Measurements from ENCODE around the gene CCDC187. TPM values are rescaled to one million over a fixed set of nuclear protein-coding genes. Genes with fewer than 3 reads are reported as not detected.

The CCDC187 gene
- total and polyA plus RNA-seq, 2 of the 13 experiments (the other 11 are each of a cell fraction or from before 2014, with no cell fraction given), result 0.03 to 0.13 TPM

DNA sequence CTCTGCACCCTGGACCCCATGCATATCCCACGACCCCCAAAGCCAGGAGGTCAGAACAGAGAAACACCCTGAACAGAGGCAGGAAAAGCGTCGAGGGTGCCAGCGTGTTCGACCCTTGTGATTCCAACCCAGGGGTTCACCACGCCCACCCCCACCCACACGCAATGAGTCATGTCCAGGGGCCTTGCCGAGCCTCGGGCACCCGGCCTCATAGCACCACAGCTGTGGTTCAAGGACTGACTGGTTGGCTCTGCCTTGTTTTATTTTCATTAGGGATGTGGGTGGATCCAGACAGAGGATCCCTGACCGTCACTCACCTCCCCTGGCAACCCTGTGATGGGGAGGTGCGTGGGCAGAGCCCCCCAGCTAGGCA lies 48.7 kb downstream of the CCDC187 start (continued):
- TF ChIP-seq, protein P1, sequence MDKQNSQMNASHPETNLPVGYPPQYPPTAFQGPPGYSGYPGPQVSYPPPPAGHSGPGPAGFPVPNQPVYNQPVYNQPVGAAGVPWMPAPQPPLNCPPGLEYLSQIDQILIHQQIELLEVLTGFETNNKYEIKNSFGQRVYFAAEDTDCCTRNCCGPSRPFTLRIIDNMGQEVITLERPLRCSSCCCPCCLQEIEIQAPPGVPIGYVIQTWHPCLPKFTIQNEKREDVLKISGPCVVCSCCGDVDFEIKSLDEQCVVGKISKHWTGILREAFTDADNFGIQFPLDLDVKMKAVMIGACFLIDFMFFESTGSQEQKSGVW (CRISPR knock-in tag; IDR thresholded peaks at IDR 0.05; ENCODE audit: borderline replicate concordance), result no peak
- TF ChIP-seq FOSL2 (CRISPR knock-in tag; IDR thresholded peaks at IDR 0.05), result peak; percentile 83
- TF ChIP-seq ZNF720 (CRISPR knock-in tag; IDR thresholded peaks at IDR 0.05), result no peak
- 0 out of 4 replicates have a peak, but pooled peaks of 1 of the 2 experiments have one; percentile 10 for TF ChIP-seq HMGXB4 (CRISPR knock-in tag; IDR thresholded peaks at IDR 0.05; ENCODE audit: borderline replicate concordance in 1 of 2, low read depth in 1 of 2)
- no peak for TF ChIP-seq IRX3 (CRISPR knock-in tag; IDR thresholded peaks at IDR 0.05; ENCODE audit: borderline replicate concordance, low read depth)
- peak; percentile 41 for TF ChIP-seq SAP130 (CRISPR knock-in tag; IDR thresholded peaks at IDR 0.05; ENCODE audit: low read depth)
- TF ChIP-seq GTF2F1 (IDR thresholded peaks at IDR 0.05; ENCODE audit: low read length), result no peak
- no peak for TF ChIP-seq FOXJ3 (CRISPR knock-in tag; IDR thresholded peaks at IDR 0.05; ENCODE audit: borderline replicate concordance)
- TF ChIP-seq, protein P2, sequence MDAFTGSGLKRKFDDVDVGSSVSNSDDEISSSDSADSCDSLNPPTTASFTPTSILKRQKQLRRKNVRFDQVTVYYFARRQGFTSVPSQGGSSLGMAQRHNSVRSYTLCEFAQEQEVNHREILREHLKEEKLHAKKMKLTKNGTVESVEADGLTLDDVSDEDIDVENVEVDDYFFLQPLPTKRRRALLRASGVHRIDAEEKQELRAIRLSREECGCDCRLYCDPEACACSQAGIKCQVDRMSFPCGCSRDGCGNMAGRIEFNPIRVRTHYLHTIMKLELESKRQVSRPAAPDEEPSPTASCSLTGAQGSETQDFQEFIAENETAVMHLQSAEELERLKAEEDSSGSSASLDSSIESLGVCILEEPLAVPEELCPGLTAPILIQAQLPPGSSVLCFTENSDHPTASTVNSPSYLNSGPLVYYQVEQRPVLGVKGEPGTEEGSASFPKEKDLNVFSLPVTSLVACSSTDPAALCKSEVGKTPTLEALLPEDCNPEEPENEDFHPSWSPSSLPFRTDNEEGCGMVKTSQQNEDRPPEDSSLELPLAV (CRISPR knock-in tag; conservative IDR thresholded peaks at IDR 0.05; ENCODE audit: low read depth), result no peak
- no peak for TF ChIP-seq BORCS8-MEF2B (CRISPR knock-in tag; IDR thresholded peaks at IDR 0.05)
- no peak for TF ChIP-seq MLLT10 (CRISPR knock-in tag; IDR thresholded peaks at IDR 0.05)
- TF ChIP-seq RBFOX2 (IDR thresholded peaks at IDR 0.05; ENCODE audit: low read depth, low read length), result no peak
- no peak for TF ChIP-seq SSRP1 (CRISPR knock-in tag; IDR thresholded peaks at IDR 0.05)
- TF ChIP-seq, protein P3, sequence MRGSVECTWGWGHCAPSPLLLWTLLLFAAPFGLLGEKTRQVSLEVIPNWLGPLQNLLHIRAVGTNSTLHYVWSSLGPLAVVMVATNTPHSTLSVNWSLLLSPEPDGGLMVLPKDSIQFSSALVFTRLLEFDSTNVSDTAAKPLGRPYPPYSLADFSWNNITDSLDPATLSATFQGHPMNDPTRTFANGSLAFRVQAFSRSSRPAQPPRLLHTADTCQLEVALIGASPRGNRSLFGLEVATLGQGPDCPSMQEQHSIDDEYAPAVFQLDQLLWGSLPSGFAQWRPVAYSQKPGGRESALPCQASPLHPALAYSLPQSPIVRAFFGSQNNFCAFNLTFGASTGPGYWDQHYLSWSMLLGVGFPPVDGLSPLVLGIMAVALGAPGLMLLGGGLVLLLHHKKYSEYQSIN (CRISPR knock-in tag; IDR thresholded peaks at IDR 0.05; ENCODE audit: borderline replicate concordance), result no peak
- no peak for TF ChIP-seq PPARG (CRISPR knock-in tag; conservative IDR thresholded peaks at IDR 0.05)
- TF ChIP-seq HOXA3 (CRISPR knock-in tag; IDR thresholded peaks at IDR 0.05), result no peak
- TF ChIP-seq ZFP62 (CRISPR knock-in tag; IDR thresholded peaks at IDR 0.05), result no peak
- TF ChIP-seq, protein P4, sequence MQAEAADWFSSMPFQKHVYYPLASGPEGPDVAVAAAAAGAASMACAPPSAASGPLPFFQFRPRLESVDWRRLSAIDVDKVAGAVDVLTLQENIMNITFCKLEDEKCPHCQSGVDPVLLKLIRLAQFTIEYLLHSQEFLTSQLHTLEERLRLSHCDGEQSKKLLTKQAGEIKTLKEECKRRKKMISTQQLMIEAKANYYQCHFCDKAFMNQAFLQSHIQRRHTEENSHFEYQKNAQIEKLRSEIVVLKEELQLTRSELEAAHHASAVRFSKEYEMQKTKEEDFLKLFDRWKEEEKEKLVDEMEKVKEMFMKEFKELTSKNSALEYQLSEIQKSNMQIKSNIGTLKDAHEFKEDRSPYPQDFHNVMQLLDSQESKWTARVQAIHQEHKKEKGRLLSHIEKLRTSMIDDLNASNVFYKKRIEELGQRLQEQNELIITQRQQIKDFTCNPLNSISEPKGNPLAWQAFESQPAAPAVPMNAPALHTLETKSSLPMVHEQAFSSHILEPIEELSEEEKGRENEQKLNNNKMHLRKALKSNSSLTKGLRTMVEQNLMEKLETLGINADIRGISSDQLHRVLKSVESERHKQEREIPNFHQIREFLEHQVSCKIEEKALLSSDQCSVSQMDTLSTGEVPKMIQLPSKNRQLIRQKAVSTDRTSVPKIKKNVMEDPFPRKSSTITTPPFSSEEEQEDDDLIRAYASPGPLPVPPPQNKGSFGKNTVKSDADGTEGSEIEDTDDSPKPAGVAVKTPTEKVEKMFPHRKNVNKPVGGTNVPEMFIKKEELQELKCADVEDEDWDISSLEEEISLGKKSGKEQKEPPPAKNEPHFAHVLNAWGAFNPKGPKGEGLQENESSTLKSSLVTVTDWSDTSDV (CRISPR knock-in tag; IDR thresholded peaks at IDR 0.05), result no peak
- TF ChIP-seq PAXIP1 (CRISPR knock-in tag; conservative IDR thresholded peaks at IDR 0.05), result peak; percentile 41; the same call in 1 of the 2 replicates
